Stomach smooth muscle (tissue), 2 donors: Measurements from ENCODE around the gene CTSL.
"Not testable (repeated sequence)": the region's sequence is repeated elsewhere in the genome, so short reads cannot be mapped to it uniquely, and the experiment has no call there.

ENCODE experiments used
- H3K27ac ChIP-seq: one replicate; pipeline ENCODE4 v1.7.0; 2013; ENCODE audit warnings: mild to moderate bottlenecking, low read length, inconsistent platforms
- H3K27me3 ChIP-seq, 2 donors: one replicate each; pipeline ENCODE4 v1.7.0; 2013; ENCODE audit warnings: low read length in 2 of 2; ENCODE audit not compliant: insufficient read depth in 2 of 2, control insufficient read depth in 1 of 2
- H3K36me3 ChIP-seq, 2 donors: one replicate each; pipeline ENCODE4 v1.7.0; 2013; ENCODE audit warnings: low read length in 2 of 2; ENCODE audit not compliant: control insufficient read depth in 2 of 2, insufficient read depth in 2 of 2
- H3K4me1 ChIP-seq: one replicate; pipeline ENCODE4 v1.7.0; 2013; ENCODE audit warnings: low read length; ENCODE audit not compliant: control insufficient read depth, insufficient read depth
- H3K4me3 ChIP-seq, 2 donors: one replicate each; pipeline ENCODE4 v1.7.0; 2013; ENCODE audit warnings: low read length in 2 of 2
- H3K9ac ChIP-seq, 2 donors: one replicate each; pipeline ENCODE4 v1.7.0; 2013; ENCODE audit warnings: low read length in 2 of 2, mild to moderate bottlenecking in 1 of 2
- H3K9me3 ChIP-seq, 2 donors: one replicate each; pipeline ENCODE4 v1.7.0; 2013; ENCODE audit warnings: low read length in 2 of 2; ENCODE audit not compliant: control insufficient read depth in 2 of 2
- donor health status: healthy.
- donor health status: Pancreatic carcinoma.

Gene CTSL

GRCh38 chr9:87759980-87760379, 34.1 kb downstream of the CTSL start:
- not testable (repeated sequence) for H3K9me3 ChIP-seq, H3K4me1 ChIP-seq, H3K27ac ChIP-seq, H3K9ac ChIP-seq, H3K27me3 ChIP-seq, H3K4me3 ChIP-seq, H3K36me3 ChIP-seq

DNA sequence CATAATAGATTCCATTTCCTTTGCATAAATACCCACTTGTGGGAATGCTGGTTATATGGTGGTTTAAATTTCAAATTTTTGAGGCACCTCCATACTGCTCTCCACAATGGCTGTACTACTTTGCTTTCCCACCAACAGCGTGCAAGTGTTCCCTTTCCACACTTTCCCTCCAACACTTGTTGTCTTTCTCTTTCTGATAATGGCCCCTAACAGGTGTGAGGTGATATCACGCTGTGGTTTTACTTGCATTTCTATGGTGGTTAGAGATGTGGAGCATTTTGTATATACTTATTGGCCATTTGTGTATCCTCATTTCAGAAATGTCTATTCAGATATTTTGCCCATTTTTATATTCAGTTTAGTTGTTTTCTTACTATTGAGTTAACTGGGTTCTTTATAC, 34.6 kb downstream of the CTSL start:
- no peak overlapping the region for H3K27ac ChIP-seq
- no peaks in the 10 kb centered on the region for H3K27me3 ChIP-seq
- H3K9ac ChIP-seq = no peak overlapping the region
- H3K4me3 ChIP-seq = no peak overlapping the region
- H3K9me3 ChIP-seq = no peaks in the 10 kb centered on the region
- H3K36me3 ChIP-seq = no peaks in the 10 kb centered on the region
- no peaks in the 10 kb centered on the region for H3K4me1 ChIP-seq

DNA sequence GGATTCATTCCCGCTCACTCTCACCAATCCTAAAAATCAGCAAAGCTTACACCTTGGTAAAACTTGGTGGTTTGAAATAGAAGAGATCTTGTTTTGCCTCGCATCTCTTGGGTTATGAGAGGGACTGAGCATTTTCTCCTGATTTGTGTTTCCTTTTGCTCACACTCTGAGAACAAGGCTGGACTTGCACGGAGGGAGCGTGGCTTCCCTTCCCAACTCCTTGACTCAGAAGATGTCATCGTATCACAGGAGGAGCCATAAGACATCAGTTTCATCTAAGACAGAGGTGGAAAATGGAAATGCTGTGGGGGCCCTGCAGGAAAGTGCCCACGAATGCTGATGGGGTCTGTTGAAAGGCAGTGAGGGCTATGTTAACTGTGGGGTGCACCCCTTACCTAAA, 37.4 kb downstream of the CTSL start:
- H3K36me3 ChIP-seq = no peaks in the 10 kb centered on the region
- no peak overlapping the region for H3K27ac ChIP-seq
- H3K27me3 ChIP-seq = no peaks in the 10 kb centered on the region
- no peaks in the 10 kb centered on the region for H3K9me3 ChIP-seq
- H3K4me1 ChIP-seq = no peaks in the 10 kb centered on the region
- H3K4me3 ChIP-seq = no peak overlapping the region
- H3K9ac ChIP-seq = no peak overlapping the region

- Histone ChIP-seq H3K4me1 (no peaks in the 10 kb centered on the region), H3K27ac (no peak overlapping the region), H3K9me3 (no peaks in the 10 kb centered on the region), H3K27me3 (no peaks in the 10 kb centered on the region), H3K9ac (no peak overlapping the region), H3K4me3 (no peak overlapping the region), H3K36me3 (no peaks in the 10 kb centered on the region)
Observed at GRCh38 chr9:87765521-87765920, 39.6 kb downstream of the CTSL start.

- no peak overlapping the region for H3K27ac ChIP-seq
- no peaks in the 10 kb centered on the region for H3K9me3 ChIP-seq
- H3K4me3 ChIP-seq = no peak overlapping the region
Observed at GRCh38 chr9:87766697-87767096, 40.8 kb downstream of the CTSL start.

DNA sequence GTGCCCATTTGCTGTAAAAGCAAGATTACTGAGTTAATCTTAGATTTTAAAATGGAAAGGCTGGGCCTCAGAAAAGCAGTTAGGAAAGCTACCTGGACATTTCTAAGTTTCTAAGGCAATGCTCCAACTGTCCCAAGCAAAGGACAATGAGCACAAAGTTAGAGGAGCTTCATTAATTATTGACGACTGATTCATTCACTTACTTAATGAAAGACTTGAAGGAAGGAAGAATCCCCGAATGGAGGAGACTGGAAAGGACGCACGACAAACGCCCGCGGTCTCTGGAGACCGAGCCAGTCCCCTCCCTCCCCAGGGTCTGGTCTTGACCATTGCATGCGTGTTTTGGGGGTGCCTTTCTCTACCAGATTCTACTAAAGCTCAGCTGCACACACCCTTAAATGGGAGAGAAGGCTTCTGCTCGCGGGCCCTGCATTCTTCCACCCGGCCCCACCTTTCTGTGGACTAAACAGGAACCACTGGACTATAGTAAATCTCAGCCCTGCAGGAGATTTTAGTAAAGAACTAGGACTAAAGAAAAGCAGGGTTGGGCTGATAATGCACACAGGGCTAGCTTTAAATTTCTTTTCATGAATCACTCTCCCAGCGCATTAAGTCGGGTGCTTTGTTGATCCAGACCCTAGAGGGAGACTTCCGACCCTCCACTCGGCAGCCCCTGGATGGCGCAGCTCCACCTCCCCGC, 44.8 kb downstream of the CTSL start:
- H3K27ac ChIP-seq = no peak overlapping the region
- H3K4me3 ChIP-seq = no peak overlapping the region
- peaks cover 3 to 10% of the 10 kb centered on the region in 2 donors for H3K27me3 ChIP-seq
- H3K36me3 ChIP-seq = no peaks in the 10 kb centered on the region
- H3K4me1 ChIP-seq = no peaks in the 10 kb centered on the region
- H3K9ac ChIP-seq = no peak overlapping the region
- H3K9me3 ChIP-seq = no peaks in the 10 kb centered on the region

More at GRCh38 chr9:87766697-87767096, 40.8 kb downstream of the CTSL start:
- Histone ChIP-seq H3K9ac (no peak overlapping the region), H3K27me3 (peaks cover 1 to 8% of the 10 kb centered on the region in 2 donors), H3K36me3 (no peaks in the 10 kb centered on the region), H3K4me1 (no peaks in the 10 kb centered on the region)

DNA sequence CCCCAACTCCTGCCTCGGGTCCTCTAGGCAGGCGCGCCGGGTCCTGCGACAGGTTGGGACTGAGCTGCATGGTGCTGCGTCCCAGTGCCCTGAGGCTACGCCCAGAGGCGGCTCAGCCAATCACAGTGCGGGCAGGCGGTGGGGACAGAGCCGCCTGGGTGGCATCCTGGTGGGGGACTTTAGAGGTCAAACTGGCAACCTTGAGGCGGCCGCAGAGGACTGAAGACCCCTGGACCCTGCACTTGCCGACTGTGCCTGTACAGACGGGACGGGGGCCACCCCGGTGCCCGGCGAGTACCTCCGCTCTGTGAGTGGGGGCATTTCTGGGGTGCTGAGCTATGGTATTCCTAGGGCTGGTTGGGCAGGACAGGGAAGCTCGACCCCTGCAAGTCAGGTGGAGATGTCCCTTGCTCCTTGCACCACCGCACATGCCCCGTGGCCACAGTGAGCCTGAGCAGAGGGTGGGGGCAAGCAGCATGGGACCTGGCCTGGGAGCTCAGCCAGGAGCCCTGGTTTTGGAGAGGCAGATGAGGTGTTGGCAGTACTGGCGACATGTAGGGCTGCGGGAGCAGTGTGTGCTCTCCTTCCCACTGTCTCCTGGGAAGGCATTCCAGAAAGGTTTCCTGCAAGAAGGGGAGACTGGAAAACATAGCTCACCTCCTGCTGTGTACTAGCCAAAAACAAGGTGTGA, 45.5 kb downstream of the CTSL start:
- Histone ChIP-seq H3K36me3 (no peaks in the 10 kb centered on the region), H3K4me1 (no peaks in the 10 kb centered on the region), H3K9me3 (no peaks in the 10 kb centered on the region), H3K27me3 (peaks cover 3 to 10% of the 10 kb centered on the region in 2 donors), H3K27ac (no peak overlapping the region), H3K9ac (no peak overlapping the region), H3K4me3 (no peak overlapping the region)

- Histone ChIP-seq H3K27ac (no peak overlapping the region), H3K27me3 (peaks cover 2% of the 10 kb centered on the region in 2 donors), H3K9ac (no peak overlapping the region), H3K9me3 (no peaks in the 10 kb centered on the region), H3K4me3 (no peak overlapping the region), H3K36me3 (no peaks in the 10 kb centered on the region), H3K4me1 (no peaks in the 10 kb centered on the region)
Observed at GRCh38 chr9:87776481-87777379, 50.8 kb downstream of the CTSL start.

DNA sequence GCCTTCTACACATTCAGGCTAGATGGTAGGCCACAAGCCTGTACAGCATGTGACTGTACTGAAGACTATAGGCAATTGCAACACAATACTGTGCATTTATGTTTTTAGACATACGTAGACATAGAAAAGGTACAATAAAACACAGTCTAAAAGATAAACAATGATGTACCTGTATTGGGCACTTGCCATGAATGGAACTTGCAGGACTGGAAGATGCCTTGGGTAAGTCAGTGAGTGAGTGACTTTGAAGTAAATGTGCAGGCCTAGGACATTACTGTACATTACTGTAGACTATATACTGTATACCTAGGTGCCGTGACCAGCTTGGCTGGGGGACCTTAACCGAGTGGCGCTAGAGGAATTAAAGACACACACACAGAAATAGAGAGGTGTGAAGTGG, 53.1 kb downstream of the CTSL start:
- H3K27me3 ChIP-seq = no peaks in the 10 kb centered on the region
- H3K9ac ChIP-seq = no peak overlapping the region
- no peaks in the 10 kb centered on the region for H3K36me3 ChIP-seq
- no peak overlapping the region for H3K27ac ChIP-seq
- no peaks in the 10 kb centered on the region for H3K4me1 ChIP-seq
- H3K9me3 ChIP-seq = no peaks in the 10 kb centered on the region
- H3K4me3 ChIP-seq = no peak overlapping the region
